NCI-H2107 treated with DMSO at 0.1 percent for 48 hours (cell line): ENCODE results near the gene PIK3CA.
A peak's percentile ranks its signal among the peaks of the same experiment; 100 is the strongest.
"Not testable (repeated sequence)": the region's sequence is repeated elsewhere in the genome, so short reads cannot be mapped to it uniquely, and the experiment has no call there.

Experiments used
- DNase-seq: peaks from one replicate; lab custom pipeline; 2025; ENCODE audit not compliant: unreplicated experiment; lab: John Stamatoyannopoulos, UW

Gene PIK3CA

DNA sequence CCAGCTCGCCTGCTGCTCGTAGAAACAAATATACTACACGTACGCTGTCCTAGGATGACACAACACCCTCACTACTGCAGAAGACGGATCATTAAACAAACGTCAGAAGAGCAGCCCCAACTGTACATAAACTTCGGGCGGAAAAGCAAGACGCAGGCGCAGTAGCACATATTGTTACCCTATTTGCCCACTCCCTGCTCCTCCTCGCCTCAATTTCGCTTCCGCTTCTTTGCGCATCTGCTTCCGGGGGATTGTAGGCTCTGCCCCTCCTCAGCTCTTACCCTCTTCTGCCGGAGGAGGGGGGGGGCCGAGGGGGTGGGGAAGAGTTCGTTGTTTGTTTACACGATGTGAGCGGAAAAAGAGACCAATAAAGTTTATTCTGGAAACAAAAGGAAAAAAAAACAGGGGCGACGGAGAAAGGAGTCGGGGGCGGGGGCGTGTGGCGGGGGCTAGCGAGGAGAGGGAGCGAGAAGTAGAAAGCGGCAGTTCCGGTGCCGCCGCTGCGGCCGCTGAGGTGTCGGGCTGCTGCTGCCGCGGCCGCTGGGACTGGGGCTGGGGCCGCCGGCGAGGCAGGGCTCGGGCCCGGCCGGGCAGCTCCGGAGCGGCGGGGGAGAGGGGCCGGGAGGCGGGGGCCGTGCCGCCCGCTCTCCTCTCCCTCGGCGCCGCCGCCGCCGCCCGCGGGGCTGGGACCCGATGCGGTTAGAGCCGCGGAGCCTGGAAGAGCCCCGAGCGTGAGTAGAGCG lies at the start of gene PIK3CA:
PIK3CA (plus strand) TSS at position 485 of the 743 bp plus-strand sequence. CDS start 50,469 bp downstream, outside the sequence.
- peak; percentile 100 for DNase-seq

DNA sequence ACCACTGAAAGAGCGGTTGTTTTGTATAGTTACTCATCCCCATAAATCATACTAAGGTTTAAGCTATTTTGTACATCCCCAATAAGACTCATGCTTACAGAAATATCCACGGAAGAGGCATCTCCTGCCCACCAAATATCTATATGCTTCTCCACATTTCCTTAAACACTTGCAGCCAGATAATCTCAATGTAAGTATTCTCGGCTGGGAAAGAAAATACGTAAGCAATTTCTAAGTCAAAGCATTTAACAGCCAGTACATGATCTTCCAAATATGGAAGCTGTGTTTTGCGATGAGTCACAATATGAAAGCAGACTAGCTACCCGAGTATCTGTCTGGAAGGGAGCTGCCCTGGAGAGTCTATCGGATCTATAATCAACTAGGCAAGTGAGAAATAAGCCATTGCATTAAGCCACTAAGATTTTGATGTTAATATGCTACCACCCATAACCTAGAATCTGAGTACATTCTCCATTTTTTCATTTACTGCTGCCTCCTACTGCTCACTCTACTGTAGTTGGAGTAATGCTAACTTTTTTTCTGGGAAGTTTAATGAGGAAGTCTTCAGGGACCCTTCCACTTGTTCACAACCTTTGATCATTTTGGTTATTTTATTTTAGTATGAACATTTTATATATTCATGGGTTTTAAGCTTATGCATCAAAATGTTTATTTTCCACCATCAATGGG lies 49.6 kb upstream of the PIK3CA start:
- DNase-seq = no peak

- DNase-seq = no peak
Measured at GRCh38 chr3:179100652-179101051, 47.5 kb upstream of the PIK3CA start.

DNA sequence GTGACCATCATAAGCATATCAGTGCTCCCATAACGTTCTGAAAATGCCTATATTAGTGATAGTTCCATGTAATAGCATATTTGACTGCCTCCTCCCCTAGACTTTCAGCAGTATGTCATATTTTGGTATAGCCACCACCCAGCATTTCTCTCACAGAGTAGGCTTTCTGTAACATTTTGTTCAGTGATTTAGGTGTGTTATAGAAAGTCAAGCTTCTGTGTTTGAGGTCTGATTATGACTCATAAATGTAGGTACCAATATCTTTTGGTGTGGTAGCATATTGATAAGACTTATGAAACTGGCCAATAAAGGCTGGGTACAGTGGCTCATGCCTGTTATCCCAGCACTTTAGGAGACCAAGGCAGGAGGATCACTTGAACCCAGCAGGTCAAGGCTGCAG lies 42.3 kb upstream of the PIK3CA start:
- DNase-seq = no peak

GRCh38 chr3:179107617-179108016 lies 40.5 kb upstream of the PIK3CA start:
- no peak for DNase-seq

GRCh38 chr3:179108086-179108485 lies 40.1 kb upstream of the PIK3CA start:
- DNase-seq = no peak

- DNase-seq = no peak
Measured at GRCh38 chr3:179113903-179114302, 34.3 kb upstream of the PIK3CA start.

GRCh38 chr3:179115444-179115843 lies 32.7 kb upstream of the PIK3CA start:
- not testable (repeated sequence) for DNase-seq

GRCh38 chr3:179116816-179117215 lies 31.3 kb upstream of the PIK3CA start:
- no peak for DNase-seq

- not testable (repeated sequence) for DNase-seq
Measured at GRCh38 chr3:179132191-179132890, 15.8 kb upstream of the PIK3CA start.

DNA sequence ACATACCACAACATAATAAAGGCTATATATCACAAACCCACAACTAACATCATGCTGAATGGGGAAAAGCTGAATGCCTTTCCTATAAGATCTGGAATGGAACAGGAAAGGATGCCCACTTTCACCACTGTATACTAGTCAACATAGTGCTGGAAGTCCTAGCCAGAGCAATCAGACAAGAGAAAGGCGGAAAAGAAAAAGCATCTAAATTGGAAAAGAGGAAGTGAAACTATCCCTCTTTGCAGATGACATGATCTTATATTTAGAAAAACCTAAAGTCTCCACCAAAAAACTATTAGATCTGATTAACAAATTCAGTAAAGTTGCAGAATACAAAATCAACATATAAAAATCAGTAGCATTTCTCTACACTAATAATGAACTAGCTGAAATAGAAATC lies 14.6 kb upstream of the PIK3CA start:
- DNase-seq = no peak

- DNase-seq = no peak
Measured at GRCh38 chr3:179136195-179136594, 12.0 kb upstream of the PIK3CA start.

GRCh38 chr3:179141890-179142289 lies 6.3 kb upstream of the PIK3CA start:
- DNase-seq = no peak

- peak; percentile 98 for DNase-seq
Measured at GRCh38 chr3:179146911-179147513, 1.1 kb upstream of the PIK3CA start.

DNA sequence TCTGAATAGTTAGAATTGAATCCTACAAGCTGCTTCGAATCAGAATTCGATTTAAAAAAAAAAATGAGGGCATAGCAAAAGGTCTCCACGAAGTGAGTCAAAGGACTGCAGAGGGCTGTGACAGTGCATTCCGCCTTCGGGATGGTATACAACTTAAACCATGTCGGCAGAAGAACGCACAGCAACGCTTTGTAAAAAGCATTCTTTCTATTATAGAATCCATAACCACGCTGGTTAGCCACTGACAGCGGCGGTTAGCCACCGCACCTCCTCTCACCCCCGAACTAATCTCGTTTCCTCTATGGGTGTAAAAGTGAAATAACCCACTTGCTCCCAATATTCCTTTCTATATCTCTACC lies 664 bp upstream of the PIK3CA start:
- peak; percentile 85 for DNase-seq

DNA sequence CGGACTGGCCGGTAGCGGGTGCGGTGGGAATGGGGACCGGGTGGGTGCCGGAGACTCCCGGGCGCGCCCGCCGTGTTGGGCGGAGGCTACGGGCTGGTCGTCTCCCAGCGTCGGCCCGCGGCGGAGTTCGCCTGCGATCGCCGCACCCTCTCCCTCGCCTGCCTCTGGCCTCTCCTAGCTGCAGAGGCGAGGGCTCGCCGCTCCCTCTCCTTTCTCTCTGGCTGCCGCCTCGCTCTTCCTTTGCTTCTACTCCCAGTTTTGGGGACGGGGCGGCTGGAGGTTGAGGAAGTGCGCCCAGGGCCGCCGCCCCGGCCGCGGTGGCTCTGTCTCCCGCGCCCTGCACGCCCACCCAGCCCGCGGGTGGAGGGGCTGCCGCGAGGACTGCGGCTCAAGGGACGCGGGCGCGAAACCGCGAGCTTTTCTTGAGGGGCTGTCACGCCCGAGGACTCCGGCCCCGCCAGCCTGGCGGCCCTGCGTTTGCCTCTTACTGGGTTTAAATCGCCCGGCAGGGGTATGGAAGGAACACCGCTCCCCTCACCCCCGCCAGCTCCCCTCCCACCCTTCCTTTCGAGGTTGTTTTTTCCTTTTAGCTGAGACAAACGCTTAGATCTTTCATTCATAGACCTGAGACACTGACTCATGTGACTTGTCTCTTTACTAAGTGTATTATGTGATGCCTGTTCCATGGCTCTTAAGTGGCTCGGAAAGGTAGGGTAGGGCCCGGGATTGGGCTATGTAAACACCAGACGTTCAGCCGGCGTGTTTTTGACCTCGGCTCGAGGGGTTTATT lies 654 bp downstream of the PIK3CA start:
- peak; percentile 92 for DNase-seq

GRCh38 chr3:179149406-179149867 lies 1.3 kb downstream of the PIK3CA start:
- DNase-seq = no peak

GRCh38 chr3:179149951-179150350 lies 1.8 kb downstream of the PIK3CA start:
- no peak for DNase-seq

DNA sequence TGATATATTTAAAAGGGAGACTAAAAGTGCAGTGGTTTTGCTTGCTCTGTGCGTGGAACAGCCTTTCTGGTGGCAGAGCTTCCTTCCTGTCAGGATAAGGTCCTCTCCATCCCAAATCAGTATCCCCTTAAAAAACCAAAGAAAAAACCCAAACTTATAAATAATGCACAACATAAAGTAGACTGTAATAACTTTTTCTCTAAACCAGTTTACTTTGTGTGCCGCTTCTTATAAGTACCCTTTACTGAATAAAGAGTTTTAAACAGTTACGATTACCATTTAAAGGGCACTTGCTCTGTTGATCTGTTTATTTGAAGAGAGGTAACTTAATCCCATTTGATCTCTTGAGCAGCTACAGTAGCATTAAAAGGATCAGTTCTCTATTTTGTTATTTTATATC lies 2.5 kb downstream of the PIK3CA start:
- DNase-seq = peak; percentile 77

DNA sequence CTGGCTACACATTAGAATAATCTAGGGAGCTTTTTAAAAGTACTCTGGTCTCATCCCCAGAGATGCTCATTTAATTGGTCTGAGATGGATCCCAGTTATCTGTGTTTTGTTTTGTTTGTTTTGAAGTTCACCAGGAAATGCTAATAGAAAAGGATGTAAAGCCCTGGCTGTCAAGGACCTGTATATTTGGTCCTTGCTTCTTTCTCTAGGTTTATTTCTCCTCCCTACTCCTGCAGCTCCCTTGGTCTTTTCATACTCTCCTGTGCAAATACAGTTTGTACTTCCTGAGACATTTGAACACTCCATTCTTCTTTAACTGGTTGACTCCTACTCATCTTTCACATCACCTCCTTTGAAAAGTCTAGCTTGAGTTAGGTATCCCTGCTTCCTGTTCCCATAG lies 3.3 kb downstream of the PIK3CA start:
- DNase-seq = peak; percentile 35

- no peak for DNase-seq
Measured at GRCh38 chr3:179156170-179156569, 8.0 kb downstream of the PIK3CA start.
